GM18507 (cell line): ENCODE data around the gene WNK1.
A peak's percentile ranks its signal among the peaks of the same experiment; 100 is the strongest.

Source experiments
- DNase-seq: peaks from one replicate; pipeline ENCODE4 v3.0.0; 2011; ENCODE audit warnings: low read depth; ENCODE audit not compliant: insufficient read length; ENCODE audit errors: extremely low spot score
- FAIRE-seq: peaks from 2 replicates; lab custom pipeline; 2011; peaks lifted over from hg19 to GRCh38; lab: Jason Lieb, UNC

The WNK1 gene

DNA sequence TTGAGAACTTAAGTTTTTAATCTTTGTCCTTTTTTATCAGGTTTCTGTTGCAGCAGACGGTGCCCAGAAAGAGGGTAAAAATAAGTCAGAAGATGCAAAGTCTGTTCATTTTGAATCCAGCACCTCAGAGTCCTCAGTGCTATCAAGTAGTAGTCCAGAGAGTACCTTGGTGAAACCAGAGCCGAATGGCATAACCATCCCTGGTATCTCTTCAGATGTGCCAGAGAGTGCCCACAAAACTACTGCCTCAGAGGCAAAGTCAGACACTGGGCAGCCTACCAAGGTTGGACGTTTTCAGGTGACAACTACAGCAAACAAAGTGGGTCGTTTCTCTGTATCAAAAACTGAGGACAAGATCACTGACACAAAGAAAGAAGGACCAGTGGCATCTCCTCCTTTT lies 143.7 kb downstream of the WNK1 start:
- no peak for FAIRE-seq
- no peak for DNase-seq

DNA sequence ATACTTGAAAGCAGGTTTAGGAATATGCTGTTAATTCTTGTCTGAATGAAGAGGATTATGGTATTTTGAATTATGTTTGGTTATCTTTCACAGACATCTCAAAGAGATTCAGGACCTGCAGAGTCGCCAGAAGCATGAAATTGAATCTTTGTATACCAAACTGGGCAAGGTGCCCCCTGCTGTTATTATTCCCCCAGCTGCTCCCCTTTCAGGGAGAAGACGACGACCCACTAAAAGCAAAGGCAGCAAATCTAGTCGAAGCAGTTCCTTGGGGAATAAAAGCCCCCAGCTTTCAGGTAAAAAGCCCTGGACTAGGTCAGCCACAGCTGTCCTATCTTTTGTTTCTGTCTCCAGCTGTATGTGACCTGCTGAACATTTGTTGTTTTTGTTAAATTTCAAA lies 145.0 kb downstream of the WNK1 start:
- FAIRE-seq: no peak
- DNase-seq: no peak

DNA sequence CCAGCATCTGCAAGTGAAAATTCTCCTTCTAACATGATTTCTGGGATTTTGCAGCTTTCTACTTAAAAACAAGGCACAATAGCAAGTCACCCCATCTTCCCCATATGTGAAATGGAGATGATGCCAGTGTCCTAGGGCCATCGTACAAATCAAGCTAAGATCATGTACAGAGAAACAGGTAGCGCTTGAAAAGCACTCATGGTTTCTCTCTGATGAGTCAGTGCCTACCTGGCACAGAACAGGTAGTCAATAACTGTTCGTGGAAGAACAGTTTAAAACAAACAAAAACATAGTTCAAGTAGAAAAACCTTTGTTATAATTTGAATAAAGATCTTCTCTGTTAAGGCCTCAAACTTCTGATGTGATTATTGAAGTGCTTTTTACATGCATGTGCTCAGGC lies 150.2 kb downstream of the WNK1 start:
- FAIRE-seq: no peak

DNA sequence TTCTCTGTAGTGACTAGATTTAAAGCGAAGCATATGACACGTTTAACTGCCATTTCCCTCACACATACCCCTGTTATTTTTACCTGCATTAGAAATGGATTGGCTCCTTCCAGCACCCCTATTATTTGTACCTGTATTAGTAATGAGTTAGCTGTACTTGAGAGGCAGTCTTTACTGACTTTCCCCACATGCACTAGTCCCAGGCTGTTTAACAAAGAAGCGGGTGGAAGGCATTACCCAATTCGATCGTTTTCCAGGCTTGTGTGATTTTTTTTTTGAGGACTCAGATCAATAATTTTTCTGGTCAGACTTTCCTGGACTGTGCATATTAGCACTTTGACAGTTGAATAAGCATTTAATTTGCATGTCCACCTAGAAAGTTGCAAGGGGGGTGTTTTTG lies 150.7 kb downstream of the WNK1 start:
- FAIRE-seq (no peak), DNase-seq (no peak)

More for the DNA sequence above, 150.2 kb downstream of the WNK1 start:
- DNase-seq: no peak

DNA sequence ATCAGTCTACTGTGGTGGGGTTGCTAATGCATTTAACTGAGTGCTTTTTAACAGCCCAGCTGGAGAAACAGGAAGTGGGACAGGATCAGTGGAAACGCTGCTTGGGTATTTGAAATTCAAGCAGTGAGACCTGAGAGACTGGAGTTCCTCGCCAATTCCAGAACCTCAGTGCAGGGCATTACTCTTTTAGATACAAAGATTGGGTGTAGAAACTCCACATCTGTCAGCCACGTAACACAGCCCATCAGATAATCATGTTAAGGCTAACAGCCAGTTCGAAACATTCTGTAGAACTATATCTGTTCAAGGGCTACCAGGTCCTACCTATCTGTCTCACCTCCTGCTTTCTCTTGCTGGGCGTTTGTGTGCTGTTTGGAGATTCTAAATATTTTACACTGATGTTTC lies 151.6 kb downstream of the WNK1 start:
- no peak for DNase-seq
- no peak for FAIRE-seq

DNA sequence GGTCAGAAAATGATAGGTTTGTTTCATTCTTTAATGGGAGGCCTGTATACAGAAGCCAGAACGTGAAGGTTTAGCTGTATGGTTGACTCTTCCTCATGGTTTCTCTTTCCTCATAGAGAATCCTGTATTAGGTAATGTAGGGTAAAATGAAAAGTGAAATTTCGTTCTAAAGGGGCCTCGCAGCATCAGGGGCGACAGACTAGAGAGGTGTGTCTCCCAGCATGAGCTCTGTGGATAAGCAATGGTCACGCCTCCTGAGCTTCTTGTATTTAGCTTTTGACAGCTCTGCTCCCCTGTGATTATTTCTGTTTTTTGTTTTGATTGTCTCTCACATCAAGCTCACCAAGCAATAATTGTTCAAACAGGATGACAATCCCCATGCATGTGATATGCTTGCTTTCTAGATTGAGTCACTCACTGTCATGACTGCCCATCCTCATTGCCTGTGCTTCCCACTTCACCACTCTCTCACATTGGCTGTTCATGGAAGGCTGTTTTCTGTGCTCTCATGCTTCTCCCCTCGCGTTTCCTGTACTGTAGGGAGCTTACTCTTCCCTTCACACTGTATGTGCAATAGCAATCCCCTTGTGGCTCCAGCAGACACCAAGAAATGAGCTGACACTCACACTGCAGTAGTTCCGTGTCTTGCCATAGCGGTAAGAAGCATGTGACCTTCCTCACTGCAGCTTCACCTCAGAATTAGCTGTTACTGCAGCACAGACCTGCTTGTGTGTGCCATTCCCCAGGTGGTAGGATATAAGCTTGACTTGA lies 153.1 kb downstream of the WNK1 start:
- DNase-seq (no peak), FAIRE-seq (no peak)

DNA sequence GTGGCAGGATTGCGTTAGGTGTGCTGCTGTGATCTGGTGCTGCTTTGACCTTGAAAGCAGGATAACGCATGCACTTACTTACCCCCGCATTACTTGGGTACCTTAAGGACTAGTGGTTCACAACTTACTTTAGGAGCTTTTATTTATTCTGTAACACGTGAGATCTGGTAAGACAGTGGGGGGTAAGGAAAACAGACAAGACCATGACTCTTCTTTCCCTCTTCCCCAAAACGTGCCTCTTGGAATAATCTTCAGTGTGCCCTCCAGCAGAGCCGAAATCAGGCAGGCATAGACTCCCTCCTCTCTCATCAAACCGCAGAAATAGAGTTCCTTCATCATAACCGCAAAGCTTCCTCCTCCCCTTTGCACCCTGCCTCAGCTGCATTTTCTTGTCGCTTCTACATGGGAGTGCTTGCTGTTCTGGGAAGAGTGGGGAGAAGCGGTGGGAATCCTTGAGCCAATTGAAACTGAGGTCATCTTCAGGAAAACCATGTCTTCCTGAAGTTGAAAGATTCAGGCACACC lies 153.7 kb downstream of the WNK1 start:
- FAIRE-seq (no peak), DNase-seq (no peak)

DNA sequence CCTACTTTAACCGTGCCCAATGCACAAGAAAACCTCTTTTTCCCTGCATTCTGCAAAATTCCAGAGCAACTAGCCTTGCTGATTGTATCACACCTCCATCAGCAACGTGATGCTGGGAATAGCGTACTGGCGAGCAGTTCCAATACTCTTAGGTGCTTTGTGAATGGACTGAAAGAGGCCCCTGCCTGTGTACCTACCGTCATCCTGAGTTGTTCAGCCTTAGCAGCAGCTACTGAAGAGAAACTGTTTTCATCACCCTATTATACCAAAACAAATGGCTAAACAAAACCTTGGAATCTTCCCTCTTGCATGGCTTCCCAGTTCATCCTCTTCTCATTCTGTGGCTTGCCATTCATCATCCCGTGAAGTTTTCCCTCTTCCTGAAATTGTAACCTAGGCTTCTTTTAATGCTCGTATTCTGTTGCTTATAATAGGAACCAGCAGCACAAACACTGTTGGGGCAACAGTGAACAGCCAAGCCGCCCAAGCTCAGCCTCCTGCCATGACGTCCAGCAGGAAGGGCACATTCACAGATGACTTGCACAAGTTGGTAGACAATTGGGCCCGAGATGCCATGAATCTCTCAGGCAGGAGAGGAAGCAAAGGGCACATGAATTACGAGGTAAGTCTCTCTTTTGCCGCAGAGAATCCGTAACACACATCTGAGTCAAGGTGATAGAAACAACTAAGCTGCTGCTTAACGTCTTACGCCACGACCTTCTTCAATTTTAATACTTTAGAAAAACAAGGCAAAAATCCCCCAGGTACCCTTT lies 155.2 kb downstream of the WNK1 start:
- DNase-seq (no peak), FAIRE-seq (no peak)

DNA sequence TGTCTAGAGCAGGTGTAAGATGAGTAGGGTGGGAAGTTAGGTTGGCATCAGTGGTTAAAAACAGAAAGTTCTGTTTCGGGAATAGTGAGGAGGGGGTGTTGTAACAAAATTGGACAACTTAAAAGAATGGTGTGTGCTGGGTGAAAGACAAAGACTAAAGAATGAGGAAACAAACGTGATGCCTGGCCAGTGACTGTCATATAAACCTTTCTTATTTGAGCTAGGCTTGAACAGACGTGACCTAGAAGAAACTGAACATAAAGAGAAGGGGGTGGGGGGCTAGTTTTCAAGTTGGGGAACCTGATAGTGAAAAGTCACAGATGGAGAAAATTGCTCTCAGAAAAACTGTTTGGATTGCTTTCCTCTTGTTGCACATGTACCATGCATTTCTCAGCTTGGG lies 157.5 kb downstream of the WNK1 start:
- no peak for DNase-seq
- no peak for FAIRE-seq

DNA sequence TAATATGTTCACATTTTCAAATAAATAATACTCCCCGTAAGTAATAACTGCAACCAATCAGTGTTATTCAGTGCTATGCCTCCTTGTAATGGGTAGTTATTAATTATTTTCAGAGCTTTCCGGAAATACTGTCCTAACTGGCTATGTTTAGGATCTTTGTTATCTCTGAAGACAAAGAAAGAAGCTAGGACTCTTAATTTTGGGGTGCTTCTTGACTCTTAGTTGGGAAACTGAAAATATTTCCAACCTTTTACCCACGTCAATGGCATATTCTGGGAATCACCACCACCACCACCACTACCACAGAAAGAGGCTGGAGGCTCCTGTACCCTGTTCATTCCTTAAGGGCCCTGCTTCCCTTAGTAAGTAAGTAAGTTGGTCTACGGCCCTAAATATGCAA lies 158.0 kb downstream of the WNK1 start:
- FAIRE-seq (no peak), DNase-seq (no peak)

DNA sequence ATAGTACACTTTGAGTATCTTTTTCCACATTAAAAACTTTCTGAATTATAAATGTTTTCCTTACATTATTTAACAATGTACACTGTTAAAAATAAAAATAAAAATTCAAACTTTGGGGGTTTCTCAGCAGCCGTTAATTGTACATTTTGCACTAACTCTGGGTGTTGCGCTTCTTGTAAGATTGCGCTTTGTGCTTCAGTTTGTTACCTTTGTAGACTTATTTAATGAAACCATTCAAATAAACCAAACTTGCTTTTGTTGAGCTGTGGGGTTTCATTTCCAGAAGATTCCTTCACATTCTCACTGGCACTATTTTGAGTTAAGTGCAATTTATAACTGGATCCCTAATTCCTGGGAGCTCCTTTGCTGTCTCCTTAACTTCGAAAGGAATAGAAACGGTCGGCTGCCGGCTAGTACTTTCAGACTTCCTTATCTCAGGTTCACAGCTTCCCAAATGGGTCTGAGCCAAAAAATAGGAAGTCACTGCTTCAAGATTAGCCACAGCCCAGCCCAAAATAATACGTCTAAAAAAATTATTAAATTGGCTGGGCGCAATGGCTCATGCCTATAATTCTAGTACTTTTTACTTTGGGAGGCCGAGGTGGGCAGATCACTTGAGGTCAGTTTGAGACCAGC lies 158.9 kb downstream of the WNK1 start:
- FAIRE-seq (no peak), DNase-seq (no peak)

DNA sequence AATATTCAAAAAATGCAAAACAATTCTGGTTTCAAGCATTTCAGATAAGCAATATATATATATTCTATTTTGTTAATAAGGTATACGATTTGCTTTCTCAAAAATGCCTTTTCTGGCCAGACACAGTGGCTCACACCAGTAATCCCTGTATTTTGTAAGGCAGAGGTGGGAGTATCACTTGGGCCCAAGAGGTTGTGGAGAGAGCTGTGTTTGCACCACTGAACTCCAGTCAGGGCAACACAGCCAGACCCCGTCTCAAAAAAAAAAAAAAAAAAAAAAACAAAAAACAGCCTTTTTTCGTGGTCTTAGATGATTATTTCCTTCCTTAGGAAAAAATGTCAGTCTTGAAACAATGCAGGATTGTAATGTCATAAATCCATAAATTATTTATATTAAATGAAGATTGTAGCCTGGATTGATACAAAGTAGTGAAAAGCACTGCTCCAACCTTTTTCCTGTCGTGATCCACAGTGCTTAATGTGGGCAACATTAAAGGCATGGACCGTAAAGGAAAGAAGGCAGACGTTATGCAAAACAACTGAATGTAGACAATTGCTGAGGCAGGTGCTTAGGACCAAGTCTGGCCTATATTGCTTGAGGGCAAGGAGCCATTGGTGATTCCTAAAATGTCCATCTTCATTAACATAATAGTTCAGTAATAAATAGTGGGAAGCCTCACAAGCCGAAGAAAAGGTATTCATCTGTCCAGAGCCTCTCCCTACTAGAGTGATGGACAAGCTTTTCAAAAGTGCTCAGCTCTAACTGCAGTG lies 160.3 kb downstream of the WNK1 start:
- no peak for FAIRE-seq
- no peak for DNase-seq

DNA sequence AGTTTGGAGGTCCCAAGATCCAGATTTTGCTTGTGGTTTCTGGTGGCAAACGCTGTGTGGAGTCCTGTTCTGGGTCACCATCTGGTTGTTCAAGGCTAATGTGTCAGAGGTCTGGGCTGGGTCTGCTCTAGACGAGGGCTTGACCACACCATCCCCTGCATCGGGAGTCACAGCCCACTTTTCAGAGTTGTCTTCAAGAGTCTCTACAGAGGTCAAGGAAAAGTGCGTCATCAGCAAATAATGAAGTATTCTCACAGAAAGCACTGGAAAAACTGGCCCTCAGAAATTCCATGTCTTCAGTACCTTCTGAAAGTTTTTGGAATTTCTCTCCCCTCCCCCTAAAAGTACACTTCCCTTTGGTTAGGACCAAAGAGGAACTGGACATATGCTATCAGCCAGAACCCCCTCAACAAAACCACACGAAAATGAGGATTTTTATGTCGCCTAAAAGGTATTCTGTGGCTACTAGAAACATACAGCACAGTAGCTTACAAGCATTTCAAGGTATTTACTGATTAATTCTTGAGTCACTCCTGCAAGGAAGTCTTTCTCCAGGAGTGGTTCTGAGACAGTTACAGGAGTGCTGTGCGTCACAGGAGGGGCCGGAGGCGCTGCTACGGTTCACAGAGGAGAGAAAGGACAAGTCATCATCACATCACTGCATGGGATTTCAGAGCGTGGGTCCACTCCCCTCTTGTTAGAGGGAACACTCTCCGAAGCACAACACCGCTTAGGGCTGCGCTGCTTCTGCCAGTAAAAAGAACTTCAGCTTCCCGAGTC lies 161.7 kb downstream of the WNK1 start:
- FAIRE-seq (no peak), DNase-seq (no peak)

DNA sequence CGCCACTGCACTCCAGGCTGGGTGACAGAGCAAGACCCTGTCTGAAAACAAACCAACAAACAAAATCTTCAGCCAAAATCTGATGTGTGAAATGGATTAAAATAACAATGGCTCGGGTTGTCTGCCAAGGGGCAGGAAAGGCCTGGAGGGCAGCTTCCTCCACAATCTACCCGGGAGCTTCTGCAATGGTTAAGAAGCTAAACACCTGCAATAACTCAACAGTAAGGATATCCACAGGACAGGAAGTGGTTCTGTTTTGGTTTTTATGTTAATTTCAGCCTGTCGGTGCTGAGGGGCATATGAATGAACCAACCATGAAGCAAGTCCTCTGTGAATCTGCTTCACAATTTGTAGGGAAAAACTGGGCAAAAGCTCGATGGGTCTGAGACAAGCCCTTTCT lies 162.7 kb downstream of the WNK1 start:
- no peak for DNase-seq
- FAIRE-seq: peak; percentile 49

DNA sequence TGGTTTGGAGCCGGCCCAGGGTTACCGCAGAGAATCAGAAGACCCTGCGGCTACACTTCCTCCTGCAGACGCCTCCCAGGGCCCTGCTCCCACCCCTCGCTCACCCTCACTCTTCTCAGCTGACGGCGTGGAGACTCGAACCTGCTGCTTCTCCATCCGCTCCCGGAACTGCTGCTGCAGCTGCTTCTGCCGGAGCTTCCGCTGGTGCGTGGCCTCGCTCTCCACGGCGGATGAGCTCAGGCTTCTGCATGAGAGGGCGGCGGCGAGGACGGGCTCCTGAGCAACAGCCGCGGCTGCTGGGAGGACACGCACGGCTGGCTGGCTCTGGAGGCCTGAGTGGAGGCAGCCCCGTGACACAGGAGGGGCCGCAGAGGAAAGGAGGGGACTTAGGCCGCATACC lies 163.9 kb downstream of the WNK1 start:
- FAIRE-seq (no peak), DNase-seq (no peak)

DNA sequence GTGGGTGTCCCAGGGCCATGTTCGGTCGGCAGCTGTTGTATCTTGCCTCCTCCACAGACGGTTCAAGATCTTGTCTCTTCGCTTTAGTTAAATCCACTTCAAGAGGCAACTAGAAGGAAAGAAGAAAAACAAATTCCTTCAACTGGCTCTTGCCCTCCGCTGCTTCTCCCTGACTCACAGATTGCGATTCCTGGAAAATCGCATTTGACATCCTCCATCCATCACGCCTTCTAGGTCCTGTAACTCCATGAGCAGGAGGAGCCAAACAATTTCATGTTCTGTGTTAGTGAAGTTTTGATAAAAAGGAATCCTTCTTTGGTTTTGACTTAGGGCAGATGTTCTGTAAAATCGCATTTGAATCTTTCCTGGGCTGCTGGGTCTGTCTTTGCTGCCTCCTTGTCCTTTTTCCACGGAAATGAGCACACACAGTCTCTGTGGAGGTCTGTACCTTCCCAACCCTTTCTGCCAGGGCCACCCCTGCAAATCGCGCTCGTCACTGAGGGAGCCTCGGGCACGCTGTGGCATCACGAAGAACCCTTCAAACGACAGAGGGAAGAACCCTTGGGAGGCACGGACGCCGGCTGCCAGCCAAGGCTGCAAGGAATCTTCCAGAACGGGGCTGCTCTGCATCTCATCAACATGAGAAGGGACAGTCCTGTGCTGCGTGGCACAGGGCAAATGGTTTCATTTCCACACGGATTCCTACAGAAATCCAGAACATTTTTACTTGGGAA lies 164.5 kb downstream of the WNK1 start:
- DNase-seq (no peak), FAIRE-seq (no peak)

DNA sequence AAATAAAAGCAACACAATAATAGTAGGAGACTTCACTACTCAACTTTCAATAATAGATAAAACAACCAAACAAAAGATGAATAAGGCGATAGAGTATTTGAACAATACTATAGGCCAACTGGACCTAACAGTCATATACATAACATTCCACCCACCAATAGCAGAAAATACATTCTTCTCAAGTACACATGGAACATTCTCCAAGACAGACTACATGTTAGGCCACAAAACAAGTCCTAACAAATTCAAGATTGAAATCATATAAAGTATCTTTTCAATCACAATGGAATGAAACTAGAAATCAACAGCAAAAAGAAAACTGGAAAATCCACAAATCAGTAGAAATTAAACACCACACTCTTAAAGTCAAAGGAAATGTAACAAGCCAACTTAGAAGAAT lies 168.3 kb downstream of the WNK1 start:
- no peak for DNase-seq
- FAIRE-seq: no peak

DNA sequence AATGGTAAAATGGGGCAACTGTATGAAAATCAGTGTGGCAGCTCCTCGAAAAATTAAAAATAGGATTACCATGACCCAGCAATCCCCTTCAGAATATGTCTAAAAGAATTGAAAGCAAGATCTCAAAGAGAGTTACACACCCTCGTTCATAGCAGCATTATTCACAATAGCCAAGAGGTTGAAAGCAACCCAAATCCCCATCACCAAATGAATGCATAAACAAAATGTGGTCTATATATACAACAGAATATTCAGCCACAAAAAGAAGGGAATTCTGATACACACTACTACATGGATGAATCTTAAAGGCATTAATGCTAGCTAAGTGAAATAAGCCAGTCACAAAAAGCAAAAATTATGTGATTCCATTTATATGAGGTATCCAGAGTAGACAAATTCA lies 169.9 kb downstream of the WNK1 start:
- DNase-seq: no peak
- FAIRE-seq: no peak
